GM13977 (cell line): ENCODE results near the gene S100PBP.

ENCODE experiments used
- DNase-seq: peaks from one replicate; pipeline ENCODE4 v3.0.0; 2012; ENCODE audit warnings: low spot score
- in situ Hi-C: fragments of 300-500 bp; cut with MboI; formaldehyde crosslinking; loops from one replicate; pipeline ENCODE4 v1.12.0; 2022; ENCODE audit warnings: low sequenced_read_pairs, low pct_unique_long_range_greater_than_20kb, mixed read lengths, inconsistent platforms; ENCODE audit not compliant: unreplicated experiment
- TF ChIP-seq, protein P1 (sequence below): IDR thresholded peaks from 2 replicates; pipeline ENCODE4 v1.5.1; 2012; ENCODE audit warnings: mild to moderate bottlenecking, control low read depth; ENCODE audit not compliant: insufficient read depth; ENCODE audit errors: extremely low read depth, missing control alignments

The S100PBP gene

DNA sequence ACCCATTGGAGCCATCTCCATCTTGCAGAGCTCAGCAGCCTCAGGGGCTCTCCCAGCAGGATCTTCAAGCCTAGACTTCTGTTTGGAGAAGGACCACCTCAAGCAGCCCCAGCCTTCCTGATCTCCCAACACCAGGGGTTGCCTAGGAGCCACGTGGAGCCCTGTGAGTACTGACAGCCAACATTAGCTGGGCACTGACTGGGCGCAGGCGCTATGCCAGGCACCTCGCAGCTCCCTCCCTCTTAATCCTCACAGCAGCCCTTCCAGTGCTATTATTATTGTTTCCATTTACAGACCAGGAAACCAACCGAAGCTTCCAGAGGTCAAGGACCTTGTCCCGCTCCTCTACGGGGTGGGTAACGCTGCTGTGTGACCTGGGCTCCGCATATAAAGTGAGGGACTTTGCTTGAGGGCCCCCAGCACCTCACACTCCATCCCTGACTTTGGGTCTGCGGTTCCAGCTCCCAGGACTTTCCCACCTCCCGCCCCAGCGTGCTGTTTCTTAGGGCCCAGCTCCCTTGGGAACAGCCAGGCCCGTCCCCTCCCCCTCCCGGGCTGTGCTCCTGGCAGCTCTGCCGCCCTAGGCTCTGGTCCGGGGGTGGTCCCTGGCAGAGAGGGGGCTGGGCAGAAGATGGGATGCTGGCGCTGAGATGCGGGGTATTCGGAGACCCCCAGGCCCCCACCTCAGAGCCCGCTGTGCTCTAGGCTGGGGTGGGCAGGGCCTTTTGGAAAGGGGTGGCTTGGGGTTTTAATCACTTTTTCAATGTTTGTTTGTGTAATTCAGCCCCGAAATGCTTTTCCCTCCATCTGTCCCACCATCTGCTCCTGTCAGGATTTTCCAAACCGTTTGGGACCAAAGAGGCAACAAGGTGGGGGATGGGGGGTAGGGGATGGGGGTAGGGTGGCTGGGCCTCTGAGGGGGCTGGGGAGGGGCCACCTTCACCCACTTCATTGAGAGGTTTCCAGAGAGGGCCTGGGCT, 64.7 kb downstream of the S100PBP start:
- DNase-seq = no peak
- TF ChIP-seq, protein P1, sequence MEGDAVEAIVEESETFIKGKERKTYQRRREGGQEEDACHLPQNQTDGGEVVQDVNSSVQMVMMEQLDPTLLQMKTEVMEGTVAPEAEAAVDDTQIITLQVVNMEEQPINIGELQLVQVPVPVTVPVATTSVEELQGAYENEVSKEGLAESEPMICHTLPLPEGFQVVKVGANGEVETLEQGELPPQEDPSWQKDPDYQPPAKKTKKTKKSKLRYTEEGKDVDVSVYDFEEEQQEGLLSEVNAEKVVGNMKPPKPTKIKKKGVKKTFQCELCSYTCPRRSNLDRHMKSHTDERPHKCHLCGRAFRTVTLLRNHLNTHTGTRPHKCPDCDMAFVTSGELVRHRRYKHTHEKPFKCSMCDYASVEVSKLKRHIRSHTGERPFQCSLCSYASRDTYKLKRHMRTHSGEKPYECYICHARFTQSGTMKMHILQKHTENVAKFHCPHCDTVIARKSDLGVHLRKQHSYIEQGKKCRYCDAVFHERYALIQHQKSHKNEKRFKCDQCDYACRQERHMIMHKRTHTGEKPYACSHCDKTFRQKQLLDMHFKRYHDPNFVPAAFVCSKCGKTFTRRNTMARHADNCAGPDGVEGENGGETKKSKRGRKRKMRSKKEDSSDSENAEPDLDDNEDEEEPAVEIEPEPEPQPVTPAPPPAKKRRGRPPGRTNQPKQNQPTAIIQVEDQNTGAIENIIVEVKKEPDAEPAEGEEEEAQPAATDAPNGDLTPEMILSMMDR = no peak
- in situ Hi-C loops = no loop called here

DNA sequence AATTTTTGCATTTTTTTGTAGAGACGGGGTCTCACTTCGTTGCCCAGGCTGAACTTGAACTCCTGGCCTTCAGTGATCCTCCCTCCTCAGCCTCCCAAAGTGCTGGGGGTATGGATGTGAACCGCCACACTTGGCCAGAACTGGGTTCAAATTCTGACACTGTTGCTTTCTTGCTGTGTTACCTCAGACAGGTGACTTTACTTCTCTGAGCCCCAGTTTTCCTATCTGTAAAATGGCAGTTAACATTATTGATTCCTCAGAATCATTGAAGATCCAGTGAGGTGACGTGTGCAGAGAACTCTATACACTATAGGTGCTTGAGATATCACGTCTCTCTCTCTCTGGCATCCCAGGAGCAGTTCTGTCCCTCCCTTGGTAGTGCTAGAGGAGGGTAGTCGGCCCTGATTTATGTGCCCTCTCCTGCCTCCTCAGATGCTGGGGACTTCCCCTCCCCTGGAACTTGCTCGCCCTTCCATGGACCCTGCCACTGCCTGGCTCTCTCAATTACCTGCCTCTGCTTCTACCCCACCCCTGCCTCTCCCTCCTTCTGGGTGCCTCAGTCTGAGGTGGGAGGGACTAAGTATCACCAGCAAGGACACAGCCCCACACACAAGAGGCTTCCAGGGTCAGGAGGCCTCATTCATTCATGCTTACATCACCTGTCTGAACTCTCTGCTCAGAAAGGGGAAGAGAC, 66.0 kb downstream of the S100PBP start:
- TF ChIP-seq, protein P1 = no peak
- DNase-seq = no peak
- in situ Hi-C loops = no loop called here

DNA sequence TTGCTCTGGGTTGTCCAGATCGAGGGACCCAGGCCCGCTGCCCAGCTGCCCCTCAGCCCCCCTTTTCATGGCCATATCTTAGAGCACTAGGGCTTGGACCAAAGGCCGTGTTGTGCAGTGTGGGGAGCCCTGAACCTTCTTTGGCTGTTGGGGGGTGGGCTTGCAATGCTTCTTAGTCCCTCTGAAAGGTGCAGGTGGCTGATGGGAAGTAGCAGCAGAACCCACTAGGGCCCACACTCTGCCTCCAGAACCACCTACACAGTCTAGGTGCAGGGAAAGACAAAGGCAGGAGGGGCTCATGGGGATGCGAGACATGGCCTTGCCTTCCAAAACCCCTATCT, 66.5 kb downstream of the S100PBP start:
- TF ChIP-seq, protein P1 = no peak
- in situ Hi-C loops = no loop called here

DNA sequence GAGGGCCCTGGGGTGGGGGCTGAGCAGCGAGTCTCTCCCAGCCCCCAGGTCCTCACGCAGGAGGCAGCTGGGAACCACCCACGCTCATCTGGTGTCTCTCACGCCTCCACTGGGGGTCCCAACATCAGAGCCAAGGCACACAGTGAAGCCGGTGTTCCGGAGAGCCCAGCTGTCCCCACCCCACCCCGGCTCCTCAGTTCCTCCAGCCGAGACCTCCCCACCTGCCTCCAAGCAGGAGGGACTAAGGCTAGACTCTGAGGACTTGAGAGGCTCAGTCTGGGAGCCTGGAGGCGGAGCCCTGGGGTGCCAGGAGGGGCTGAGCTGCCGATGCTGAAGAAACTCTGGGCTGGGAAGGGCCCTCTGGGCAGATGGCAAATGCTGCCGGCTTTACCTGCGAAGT, 67.3 kb downstream of the S100PBP start:
- no peak for DNase-seq
- TF ChIP-seq, protein P1 = no peak
- in situ Hi-C loops = no loop called here

More for the DNA sequence above, 66.5 kb downstream of the S100PBP start:
- DNase-seq = no peak

DNA sequence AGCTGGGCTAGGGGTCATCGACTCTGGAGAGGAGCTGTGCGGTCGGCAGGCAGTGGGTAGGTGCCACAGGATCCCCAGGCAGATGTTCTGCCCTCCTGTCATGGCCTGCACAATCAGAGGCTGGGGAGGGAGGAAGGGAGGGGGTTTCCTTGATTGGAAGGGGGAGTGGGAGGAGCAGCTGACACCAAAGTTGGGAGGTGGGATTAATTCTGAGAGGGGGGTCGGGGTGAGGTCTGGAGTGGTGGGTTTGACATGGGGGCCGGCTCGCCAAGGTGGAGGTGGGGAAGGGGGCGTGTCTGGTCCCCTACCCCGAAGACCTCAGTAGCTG, 68.2 kb downstream of the S100PBP start:
- TF ChIP-seq, protein P1 = no peak
- in situ Hi-C loops = no loop called here

DNA sequence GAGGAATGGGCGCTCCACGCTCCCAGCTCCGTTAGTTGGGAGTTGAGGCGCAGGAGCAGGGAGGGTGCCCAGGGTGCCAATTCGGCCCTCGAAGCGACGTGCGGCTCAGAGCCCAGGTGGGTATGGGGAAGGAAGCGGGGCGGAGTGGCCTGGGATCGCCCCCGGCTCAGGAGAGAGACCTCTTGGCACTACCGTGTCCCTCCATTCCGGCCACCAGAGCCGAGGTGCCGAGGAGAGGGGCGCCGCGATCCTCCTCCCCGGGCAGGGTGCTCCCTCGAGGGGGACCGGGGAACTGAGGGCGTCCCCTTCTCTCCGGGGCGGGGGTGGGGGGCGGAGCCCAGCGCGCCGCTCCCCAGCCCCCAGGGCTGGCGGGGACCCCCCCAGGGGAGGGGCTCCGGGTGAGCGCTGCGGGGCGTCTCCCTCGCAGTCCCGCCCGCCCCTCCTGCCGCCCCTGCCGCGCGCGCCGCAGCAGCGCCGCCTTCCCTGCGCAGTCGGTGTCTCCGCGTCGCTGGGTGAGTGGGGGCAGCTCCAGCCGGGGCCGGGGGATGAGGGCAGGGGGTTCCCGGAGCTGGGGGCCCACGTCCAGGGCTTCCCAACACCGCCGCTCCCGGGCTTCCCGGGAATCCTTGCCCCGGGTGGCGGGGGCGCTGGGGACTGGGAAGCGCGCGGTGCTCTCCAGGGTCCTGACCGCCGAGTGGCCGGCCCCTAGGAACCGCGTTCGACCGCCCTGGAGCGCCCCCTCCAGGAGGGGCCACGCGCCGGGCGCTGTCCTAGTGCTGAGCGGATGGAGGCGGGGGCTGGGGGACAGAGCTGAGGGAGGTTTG, 68.8 kb downstream of the S100PBP start, which contains the start of gene HPCA:
TSS of gene HPCA (plus strand) at position 488 of the 824 bp plus-strand sequence. CDS start 2,408 bp downstream, outside the sequence.
- in situ Hi-C loops = no loop called here
- DNase-seq = peak; percentile 71
- TF ChIP-seq, protein P1 = peak; percentile 69

More for the DNA sequence above, 68.2 kb downstream of the S100PBP start:
- no peak for DNase-seq
